OCI-M2 (cell line): ENCODE results near the gene RAI14.

Source experiments
- DNase-seq: peaks from one replicate; lab custom pipeline; 2025; ENCODE audit not compliant: unreplicated experiment; lab: John Stamatoyannopoulos, UW

Gene RAI14

GRCh38 chr5:34674187-34674586, 18.1 kb downstream of the RAI14 start:
- no peak for DNase-seq

GRCh38 chr5:34675857-34676256, 19.7 kb downstream of the RAI14 start:
- DNase-seq: no peak

GRCh38 chr5:34676416-34676815, 20.3 kb downstream of the RAI14 start:
- no peak for DNase-seq

- no peak for DNase-seq
Measured at GRCh38 chr5:34677428-34677827, 21.3 kb downstream of the RAI14 start.

GRCh38 chr5:34680896-34681295, 24.8 kb downstream of the RAI14 start:
- DNase-seq: no peak

GRCh38 chr5:34682926-34683623, 26.9 kb downstream of the RAI14 start:
- no peak for DNase-seq

GRCh38 chr5:34684281-34684979, 28.3 kb downstream of the RAI14 start:
- DNase-seq: no peak

GRCh38 chr5:34684980-34685352, 28.8 kb downstream of the RAI14 start:
- DNase-seq: no peak

- DNase-seq: no peak
Measured at GRCh38 chr5:34685485-34686165, 29.5 kb downstream of the RAI14 start.

- DNase-seq: no peak
Measured at GRCh38 chr5:34686762-34687268, 30.7 kb downstream of the RAI14 start.

GRCh38 chr5:34687269-34688011, 31.3 kb downstream of the RAI14 start:
- DNase-seq: no peak

GRCh38 chr5:34688015-34688810, 32.1 kb downstream of the RAI14 start:
- no peak for DNase-seq

GRCh38 chr5:34690301-34690700, 34.2 kb downstream of the RAI14 start:
- DNase-seq: no peak

- DNase-seq: no peak
Measured at GRCh38 chr5:34690898-34691297, 34.8 kb downstream of the RAI14 start.

- no peak for DNase-seq
Measured at GRCh38 chr5:34691326-34691725, 35.2 kb downstream of the RAI14 start.

- DNase-seq: no peak
Measured at GRCh38 chr5:34692786-34693185, 36.7 kb downstream of the RAI14 start.

- no peak for DNase-seq
Measured at GRCh38 chr5:34694012-34694411, 37.9 kb downstream of the RAI14 start.

GRCh38 chr5:34694685-34695084, 38.6 kb downstream of the RAI14 start:
- no peak for DNase-seq

GRCh38 chr5:34695275-34696027, 39.3 kb downstream of the RAI14 start:
- DNase-seq: no peak
